ENCODE measurements around the gene NPLOC4.
"Not testable (repeated sequence)": the region's sequence is repeated elsewhere in the genome, so short reads cannot be mapped to it uniquely, and the experiment has no call there.

The NPLOC4 gene

GRCh38 chr17:81621494-81622130, 15.3 kb downstream of the NPLOC4 start:
- DNase-seq = no peak

DNA sequence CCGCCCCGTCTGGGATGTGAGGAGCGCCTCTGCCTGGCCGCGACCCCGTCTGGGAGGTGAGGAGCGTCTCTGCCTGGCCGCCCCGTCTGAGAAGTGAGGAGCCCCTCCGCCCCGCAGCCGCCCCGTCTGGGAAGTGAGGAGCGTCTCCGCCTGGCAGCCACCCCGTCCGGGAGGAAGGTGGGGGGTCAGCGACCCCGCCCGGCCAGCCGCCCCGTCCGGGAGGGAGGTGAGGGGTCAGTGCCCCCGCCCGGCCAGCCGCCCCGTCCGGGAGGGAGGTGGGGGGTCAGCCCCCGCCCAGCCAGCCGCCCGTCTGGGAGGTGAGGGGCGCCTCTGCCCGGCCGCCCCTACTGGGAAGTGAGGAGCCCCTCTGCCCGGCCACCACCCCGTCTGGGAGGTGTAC, 18.6 kb downstream of the NPLOC4 start:
- DNase-seq = not testable (repeated sequence)

GRCh38 chr17:81616877-81617276, 20.0 kb downstream of the NPLOC4 start:
- no peak for DNase-seq

DNA sequence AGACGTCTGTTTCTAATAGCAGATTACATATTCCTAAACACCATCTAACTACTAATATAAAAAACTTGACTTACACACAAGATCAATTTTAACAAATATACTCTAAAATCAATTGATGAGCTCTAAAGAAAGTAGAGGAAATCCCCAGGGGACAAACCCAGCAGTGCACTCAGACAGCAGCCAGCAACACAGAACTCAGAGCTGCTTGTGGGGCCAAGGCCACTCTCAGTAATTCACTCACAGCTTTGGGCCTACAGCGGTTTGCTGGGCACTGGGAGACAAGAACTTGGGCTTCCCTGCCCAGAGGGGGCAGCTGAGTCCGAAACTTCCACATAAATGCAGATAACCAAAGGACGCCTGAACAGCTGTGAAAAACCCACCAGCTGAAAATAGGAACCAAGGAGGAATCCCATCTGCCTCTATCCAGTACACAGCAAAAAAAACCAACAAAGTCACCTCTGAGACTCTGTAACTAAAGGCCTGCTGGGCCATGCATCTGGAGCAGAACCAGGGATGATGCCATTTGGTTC, 21.4 kb downstream of the NPLOC4 start:
- no peak for DNase-seq

DNA sequence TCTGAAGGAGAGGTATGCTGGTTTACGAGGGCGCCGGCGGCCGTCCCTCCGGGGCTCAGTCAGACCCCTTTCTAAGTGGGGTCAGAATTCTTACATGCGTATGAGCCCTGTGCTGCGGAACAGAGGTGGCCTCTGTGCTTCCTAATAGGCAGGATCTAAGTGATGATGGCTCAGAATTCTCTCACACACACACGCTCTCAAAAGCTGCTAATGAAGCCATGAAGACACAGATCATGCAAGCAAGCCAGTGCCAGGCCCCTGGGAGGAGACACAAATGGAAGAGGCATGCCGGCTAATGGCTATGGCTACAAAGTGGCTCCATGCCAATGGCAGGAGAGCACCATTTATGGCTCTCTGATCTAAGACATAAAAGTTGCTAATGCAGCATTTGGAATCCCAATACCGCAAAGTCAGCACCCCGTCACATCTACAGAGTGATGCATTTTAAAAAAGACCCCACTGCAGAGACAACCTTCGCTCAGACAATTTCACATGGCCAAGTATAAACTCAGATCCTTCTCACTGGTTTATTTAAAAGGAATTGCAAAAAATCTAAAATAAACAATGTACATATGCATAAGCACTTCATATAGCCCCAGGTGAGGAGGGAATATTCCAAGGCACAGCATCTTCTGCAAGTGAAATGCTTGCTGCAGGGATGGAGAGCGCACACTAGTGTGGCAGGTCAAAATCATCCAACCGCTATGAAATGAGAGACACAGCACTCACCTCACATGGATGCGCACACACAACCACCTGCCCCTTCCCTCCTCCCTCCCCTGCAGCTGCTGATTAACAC, 24.5 kb downstream of the NPLOC4 start:
- no peak for DNase-seq

GRCh38 chr17:81609541-81610311, 27.2 kb downstream of the NPLOC4 start:
- no peak for DNase-seq

DNA sequence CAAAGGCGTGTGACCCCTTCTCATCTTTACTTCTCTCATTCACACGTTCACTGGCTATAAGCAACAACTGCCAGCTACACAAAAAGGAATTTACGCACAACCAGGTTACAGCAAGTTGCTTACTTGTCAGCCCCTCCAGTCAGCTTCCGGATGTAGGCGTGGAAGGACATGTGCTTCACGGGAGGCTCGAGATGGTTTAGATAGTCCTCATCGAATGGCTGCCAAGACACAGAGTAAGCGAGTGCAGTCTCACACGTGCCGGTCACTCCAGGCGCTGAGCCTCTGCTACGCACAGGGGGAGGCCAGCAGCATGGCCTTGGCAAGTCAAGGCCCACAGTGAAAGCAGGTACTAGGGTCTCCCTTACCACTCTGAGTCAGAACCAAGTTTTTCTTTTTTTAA, 28.3 kb downstream of the NPLOC4 start:
- DNase-seq = no peak

DNA sequence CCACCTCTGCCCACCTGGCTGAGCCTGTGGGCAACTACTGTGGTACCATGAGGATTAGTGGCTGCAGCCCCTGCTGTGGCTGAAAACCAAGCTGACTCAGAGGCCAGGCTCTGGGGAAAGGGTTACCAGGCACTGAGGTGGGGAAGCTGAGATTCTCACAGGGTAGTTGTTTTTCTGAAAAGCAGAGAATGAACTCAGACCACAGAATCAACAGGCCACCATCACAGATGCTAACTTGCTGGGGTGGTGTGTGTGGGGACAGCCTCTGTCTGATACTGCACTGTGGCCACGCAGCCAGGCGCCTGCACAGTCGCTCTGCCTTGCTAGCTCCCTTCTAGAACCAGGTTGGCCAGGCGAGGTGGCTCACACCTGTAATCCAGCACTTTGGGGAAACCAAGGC, 28.8 kb downstream of the NPLOC4 start:
- DNase-seq = no peak

GRCh38 chr17:81607431-81607830, 29.5 kb downstream of the NPLOC4 start:
- DNase-seq = no peak

DNA sequence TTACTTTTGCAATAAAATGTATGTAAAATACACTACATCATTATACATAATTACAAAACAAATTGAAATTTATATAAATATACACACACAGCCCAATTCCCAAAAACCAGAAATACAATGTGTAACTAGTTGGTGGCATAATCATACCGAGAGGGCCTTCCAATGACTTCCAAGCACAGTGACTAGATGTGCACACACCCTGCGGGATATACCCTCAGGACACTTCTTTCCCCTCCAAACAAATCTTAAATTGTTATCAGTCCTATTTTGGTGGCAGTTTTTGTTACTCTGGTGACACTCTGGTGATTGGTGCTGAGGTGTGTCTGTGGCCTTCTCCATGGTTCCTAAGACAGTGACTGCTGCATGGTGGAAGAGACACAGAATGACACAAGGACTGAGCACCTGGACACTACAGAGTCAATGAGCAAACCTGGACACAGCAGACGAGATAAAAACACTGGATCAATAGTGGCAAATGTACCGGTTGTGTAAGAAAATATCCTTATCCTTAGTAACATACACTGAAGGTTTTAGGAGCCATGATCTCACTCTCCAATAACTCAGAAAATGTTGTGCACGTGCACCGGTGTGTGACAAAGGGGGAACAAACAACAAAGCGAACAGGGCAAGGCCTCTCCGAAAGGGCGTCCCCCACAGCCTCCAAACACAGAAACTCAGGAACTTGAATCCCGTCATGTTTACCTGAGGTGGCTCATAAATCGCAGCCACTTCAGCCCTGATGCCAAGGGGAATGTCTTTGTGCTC, 32.9 kb downstream of the NPLOC4 start:
- no peak for DNase-seq

GRCh38 chr17:81601525-81602120, 35.3 kb downstream of the NPLOC4 start:
- DNase-seq = peak; percentile 70

DNA sequence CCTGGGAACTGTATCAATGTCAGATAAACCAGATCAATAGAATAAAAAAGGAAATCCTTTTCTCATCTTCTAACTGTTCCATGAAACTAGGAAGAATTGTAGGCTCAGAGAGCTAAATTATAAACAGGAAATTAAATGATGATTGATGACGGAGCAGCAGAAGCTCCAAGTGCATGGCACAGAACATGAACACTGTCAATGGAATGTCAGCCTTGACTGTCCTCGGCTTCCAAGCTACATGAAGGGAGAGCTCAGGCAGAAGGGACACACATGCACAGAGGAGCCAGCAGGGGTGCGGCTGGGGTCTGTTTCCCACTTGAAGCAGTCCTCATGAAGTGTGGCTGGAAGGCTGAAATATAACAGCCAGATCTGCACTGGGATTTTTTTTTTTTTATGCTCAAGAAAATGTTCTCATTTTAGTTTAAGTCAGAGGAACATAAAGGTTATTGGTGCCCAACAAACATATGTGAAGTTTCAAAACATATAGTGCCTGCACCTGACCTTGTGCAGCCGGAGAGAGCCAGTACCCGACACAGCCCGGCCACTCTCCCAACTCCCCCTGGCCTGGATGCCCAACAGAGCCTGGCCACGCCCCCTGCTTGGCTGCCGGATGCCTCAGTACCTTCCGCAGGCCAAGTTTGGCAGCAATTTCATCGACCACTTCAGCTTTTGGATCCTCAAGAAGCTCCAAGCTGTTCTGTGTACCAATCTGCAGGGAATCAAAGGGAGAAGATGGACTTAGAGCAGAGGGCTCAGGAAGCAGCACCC, 37.0 kb downstream of the NPLOC4 start:
- DNase-seq = no peak

GRCh38 chr17:81593105-81593871, 43.6 kb downstream of the NPLOC4 start:
- no peak for DNase-seq

DNA sequence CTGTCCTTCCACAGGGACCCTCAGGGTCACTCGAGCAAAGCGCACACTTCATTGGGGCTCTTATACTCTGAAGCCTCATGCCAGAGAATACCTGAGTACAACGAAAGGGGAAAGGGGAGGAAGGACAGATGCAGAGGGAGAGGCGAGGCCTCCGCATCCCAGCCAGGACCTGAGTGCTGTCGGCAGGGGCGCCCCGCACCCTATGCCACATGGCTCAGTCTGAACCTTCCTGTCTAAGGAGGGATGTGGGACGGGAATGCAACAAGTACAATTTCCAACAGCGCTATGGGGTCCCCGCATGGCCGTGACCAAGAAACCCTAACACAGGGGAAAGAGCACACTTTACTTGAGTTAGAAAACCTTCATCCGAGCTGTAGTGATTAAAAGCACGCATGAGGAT, 44.9 kb downstream of the NPLOC4 start:
- no peak for DNase-seq

GRCh38 chr17:81590121-81590520, 46.8 kb downstream of the NPLOC4 start:
- no peak for DNase-seq

- DNase-seq = no peak
Observed at GRCh38 chr17:81589612-81590011, 47.3 kb downstream of the NPLOC4 start.

DNA sequence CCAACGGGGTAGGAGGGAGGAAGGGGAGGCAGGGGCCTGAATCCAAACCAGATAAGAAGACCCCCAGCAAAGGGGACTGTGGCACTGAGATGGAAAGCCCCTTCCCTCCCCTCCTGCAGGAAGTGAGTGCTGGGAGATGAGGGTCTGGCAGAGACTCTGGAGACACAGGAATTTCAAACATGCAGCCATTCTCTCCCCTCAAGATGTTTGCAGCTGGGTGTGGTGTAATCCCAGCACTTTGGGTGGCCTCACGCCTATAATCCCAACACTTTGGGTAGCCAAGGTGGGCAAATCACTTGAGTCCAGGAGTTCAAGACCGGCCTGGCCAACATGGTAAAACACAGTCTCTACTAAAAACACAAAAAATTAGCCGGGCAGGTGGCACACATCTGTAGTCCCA, 50.8 kb downstream of the NPLOC4 start:
- DNase-seq = no peak

DNA sequence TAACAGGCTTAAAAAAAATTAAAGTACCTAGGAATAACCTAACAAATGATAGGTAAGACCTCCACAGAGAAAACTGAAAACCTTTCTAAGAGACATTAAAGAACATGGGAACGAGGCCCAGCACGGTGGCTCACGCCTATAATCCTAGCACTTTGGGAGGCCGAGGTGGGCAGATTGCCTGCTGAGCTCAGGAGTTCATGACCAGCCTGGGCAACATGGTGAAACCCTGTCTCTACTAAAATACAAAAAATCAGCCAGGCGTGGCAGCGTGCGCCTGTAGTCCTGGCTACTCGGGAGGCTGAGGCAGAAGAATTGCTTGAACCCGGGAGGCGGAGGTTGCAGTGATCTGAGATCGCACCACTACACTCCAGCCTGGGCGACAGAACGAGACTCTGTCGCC, 52.1 kb downstream of the NPLOC4 start:
- not testable (repeated sequence) for DNase-seq

GRCh38 chr17:81583589-81584342, 53.1 kb downstream of the NPLOC4 start:
- DNase-seq = no peak

GRCh38 chr17:81582749-81583148, 54.2 kb downstream of the NPLOC4 start:
- no peak for DNase-seq
